ENCODE data around the gene IL17D. TPM values are rescaled to one million over a fixed set of nuclear protein-coding genes. Genes with fewer than 3 reads are reported as not detected.
A peak's percentile ranks its signal among the peaks of the same experiment; 100 is the strongest.

The IL17D gene
- total and polyA plus RNA-seq, 4 donors, result 0.05 to 0.19 (median 0.14) TPM

- Histone ChIP-seq H3K4me1 (ENCODE audit: control insufficient read depth in 4 of 4, insufficient read depth in 4 of 4, low read length in 3 of 4) (peaks cover 0 to 7% (median 4%) of the 10 kb centered on the region in 4 donors), H3K27ac (ENCODE audit: low read depth in 1 of 2, low read length in 2 of 2) (no peak overlapping the region), H3K36me3 (ENCODE audit: control insufficient read depth in 4 of 4, insufficient read depth in 3 of 4, low read depth in 1 of 4, low read length in 3 of 4) (no peaks in the 10 kb centered on the region), H3K9ac (ENCODE audit: low read depth in 1 of 2, low read length in 2 of 2) (no peak overlapping the region), H3K4me3 (ENCODE audit: low read depth in 1 of 3, low read length in 3 of 3) (no peak overlapping the region), H3K27me3 (ENCODE audit: control insufficient read depth in 4 of 4, insufficient read depth in 4 of 4, low read length in 3 of 4) (no peaks in the 10 kb centered on the region), H3K9me3 (ENCODE audit: control insufficient read depth in 4 of 4, low read length in 3 of 4) (no peaks in the 10 kb centered on the region)
- no peak for TF ChIP-seq RXRA (IDR thresholded peaks at IDR 0.05)
- TF ChIP-seq FOXA1 (IDR thresholded peaks at IDR 0.05), result no peak
- TF ChIP-seq HNF4A (conservative IDR thresholded peaks at IDR 0.05), result no peak
- 74% methylated on average over 8 of the region's 8 CpGs for WGBS
- no peak for DNase-seq (ENCODE audit: low spot score)
Observed at GRCh38 chr13:20714161-20714560, 10.7 kb downstream of the IL17D start.

GRCh38 chr13:20714563-20715329 is 11.2 kb downstream of the IL17D start:
- Histone ChIP-seq H3K4me3 (ENCODE audit: low read depth in 1 of 3, low read length in 3 of 3) (no peak overlapping the region), H3K9ac (ENCODE audit: low read depth in 1 of 2, low read length in 2 of 2) (no peak overlapping the region), H3K4me1 (ENCODE audit: control insufficient read depth in 4 of 4, insufficient read depth in 4 of 4, low read length in 3 of 4) (peaks cover 0 to 7% (median 4%) of the 10 kb centered on the region in 4 donors), H3K36me3 (ENCODE audit: control insufficient read depth in 4 of 4, insufficient read depth in 3 of 4, low read depth in 1 of 4, low read length in 3 of 4) (no peaks in the 10 kb centered on the region), H3K9me3 (ENCODE audit: control insufficient read depth in 4 of 4, low read length in 3 of 4) (no peaks in the 10 kb centered on the region), H3K27ac (ENCODE audit: low read depth in 1 of 2, low read length in 2 of 2) (no peak overlapping the region), H3K27me3 (ENCODE audit: control insufficient read depth in 4 of 4, insufficient read depth in 4 of 4, low read length in 3 of 4) (no peaks in the 10 kb centered on the region)
- TF ChIP-seq JUND (IDR thresholded peaks at IDR 0.05), result no peak
- TF ChIP-seq RXRA (IDR thresholded peaks at IDR 0.05), result peak; percentile 38 to 75
- peak in 1 of 2 donors; percentile 13 for TF ChIP-seq HNF4A (conservative IDR thresholded peaks at IDR 0.05)
- TF ChIP-seq HNF4G (IDR thresholded peaks at IDR 0.05), result no peak
- WGBS, result 67% methylated on average over 9 of the region's 9 CpGs
- no peak for DNase-seq (ENCODE audit: low spot score)

- no peaks in the 10 kb centered on the region for H3K36me3 ChIP-seq (ENCODE audit: control insufficient read depth in 4 of 4, insufficient read depth in 3 of 4, low read depth in 1 of 4, low read length in 3 of 4)
- H3K4me1 ChIP-seq (ENCODE audit: control insufficient read depth in 4 of 4, insufficient read depth in 4 of 4, low read length in 3 of 4), result peaks cover 0 to 7% (median 4%) of the 10 kb centered on the region in 4 donors
- no peak overlapping the region for H3K27ac ChIP-seq (ENCODE audit: low read depth in 1 of 2, low read length in 2 of 2)
- no peaks in the 10 kb centered on the region for H3K27me3 ChIP-seq (ENCODE audit: control insufficient read depth in 4 of 4, insufficient read depth in 4 of 4, low read length in 3 of 4)
- no peaks in the 10 kb centered on the region for H3K9me3 ChIP-seq (ENCODE audit: control insufficient read depth in 4 of 4, low read length in 3 of 4)
- 78% methylated on average over 6 of the region's 6 CpGs for WGBS
- no peak overlapping the region for H3K4me3 ChIP-seq (ENCODE audit: low read depth in 1 of 3, low read length in 3 of 3)
- DNase-seq (ENCODE audit: low spot score), result no peak
- TF ChIP-seq EGR1 (IDR thresholded peaks at IDR 0.05; ENCODE audit: low read depth in 2 of 2) (no peak), HNF4G (IDR thresholded peaks at IDR 0.05) (no peak), FOXA2 (IDR thresholded peaks at IDR 0.05) (no peak), YY1 (IDR thresholded peaks at IDR 0.05) (no peak)
- no peak overlapping the region for H3K9ac ChIP-seq (ENCODE audit: low read depth in 1 of 2, low read length in 2 of 2)
Observed at GRCh38 chr13:20715330-20715712, 11.8 kb downstream of the IL17D start.

GRCh38 chr13:20716951-20717350 is 13.5 kb downstream of the IL17D start:
- Histone ChIP-seq H3K4me1 (ENCODE audit: control insufficient read depth in 4 of 4, insufficient read depth in 4 of 4, low read length in 3 of 4) (peaks cover 3 to 13% (median 7%) of the 10 kb centered on the region in 4 donors), H3K9ac (ENCODE audit: low read depth in 1 of 2, low read length in 2 of 2) (no peak overlapping the region), H3K9me3 (ENCODE audit: control insufficient read depth in 4 of 4, low read length in 3 of 4) (no peaks in the 10 kb centered on the region), H3K4me3 (ENCODE audit: low read depth in 1 of 3, low read length in 3 of 3) (no peak overlapping the region), H3K36me3 (ENCODE audit: control insufficient read depth in 4 of 4, insufficient read depth in 3 of 4, low read depth in 1 of 4, low read length in 3 of 4) (no peaks in the 10 kb centered on the region), H3K27me3 (ENCODE audit: control insufficient read depth in 4 of 4, insufficient read depth in 4 of 4, low read length in 3 of 4) (peaks cover 0 to 5% (median 0%) of the 10 kb centered on the region in 4 donors), H3K27ac (ENCODE audit: low read depth in 1 of 2, low read length in 2 of 2) (no peak overlapping the region)
- DNase-seq (ENCODE audit: low spot score), result no peak
- TF ChIP-seq FOXA1 (IDR thresholded peaks at IDR 0.05) (no peak), HNF4A (conservative IDR thresholded peaks at IDR 0.05) (no peak), JUND (IDR thresholded peaks at IDR 0.05) (no peak), RAD21 (IDR thresholded peaks at IDR 0.05) (no peak)
- WGBS, result 75% methylated on average over 15 of the region's 15 CpGs

Data from liver (tissue), 9 donors.